Keratinocyte (primary cell): ENCODE results near the gene ZNF292.

Experiments used
- CTCF ChIP-seq, 3 experiments: IDR thresholded peaks in 1 of 3; conservative IDR thresholded peaks in 1 of 3; optimal IDR thresholded peaks in 1 of 3; 2 replicates in 2 of 3; 3 replicates in 1 of 3; pipeline versions ENCODE3 to v1.5.1; 2011; ENCODE audit warnings: low read length in 3 of 3, mild to moderate bottlenecking in 3 of 3, moderate library complexity in 2 of 3, control low read depth in 1 of 3, inconsistent platforms in 1 of 3; ENCODE audit not compliant: insufficient read depth in 2 of 3; ENCODE audit errors: extremely low read depth in 1 of 3
- EZH2 ChIP-seq: IDR thresholded peaks from one replicate; pipeline ENCODE4 v1.6.1; 2012; ENCODE audit warnings: inconsistent platforms, mild to moderate bottlenecking, low read length, moderate library complexity

DNA sequence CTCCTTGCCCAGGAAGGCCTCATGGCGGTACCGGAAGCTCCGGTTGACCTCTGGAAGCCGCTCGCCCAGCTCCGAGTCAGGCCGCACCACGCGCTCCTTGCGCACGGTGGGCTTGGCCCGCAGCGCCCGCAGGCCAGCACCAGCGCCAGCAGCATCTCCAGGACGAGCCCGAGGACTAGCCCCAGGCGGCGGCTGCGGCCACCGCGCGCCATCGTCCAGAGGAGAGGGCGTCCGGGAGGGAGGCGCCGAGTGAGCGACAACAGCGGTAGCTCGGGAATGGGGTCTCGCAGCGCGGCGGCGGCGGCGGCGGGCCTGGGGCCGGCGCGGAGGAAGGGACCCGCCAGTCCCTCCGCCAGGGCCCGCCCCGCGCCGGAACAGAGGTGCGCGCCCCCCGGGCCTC is 32.9 kb upstream of the ZNF292 start:
- TF ChIP-seq CTCF (optimal IDR thresholded peaks at IDR 0.05 in 1 of 3, IDR thresholded peaks at IDR 0.05 in 1 of 3, conservative IDR thresholded peaks at IDR 0.05 in 1 of 3; ENCODE audit: extremely low read depth in 1 of 3, insufficient read depth in 2 of 3, low read length in 3 of 3) (no peak), EZH2 (no peak)
